Adrenal gland (tissue), 5 donors: Measurements from ENCODE around the gene MVB12A.

ENCODE experiments used
- CTCF ChIP-seq, 6 experiments: fragments of 450-650 bp in 4 of 6; fragments of 200-600 bp in 2 of 6; sonication (generic) in 1 of 6; IDR thresholded peaks; 1 replicate in 5 of 6; 2 replicates in 1 of 6; pipeline versions ENCODE4 v1.5.1 to v1.8.0; 2016 to 2021; ENCODE audit warnings: antibody characterized with exemption in 6 of 6, mild to moderate bottlenecking in 2 of 6, moderate library complexity in 1 of 6
- POLR2A ChIP-seq, 2 donors: fragments of 450-650 bp; IDR thresholded peaks; one replicate each; pipeline ENCODE4 v1.6.1; 2017; ENCODE audit warnings: antibody characterized with exemption in 2 of 2, mild to moderate bottlenecking in 2 of 2, moderate library complexity in 1 of 2
- donor health status: DM: no; HTN: no; CAD: no.

- TF ChIP-seq CTCF (IDR thresholded peaks at IDR 0.05) (no peak), POLR2A (IDR thresholded peaks at IDR 0.05) (no peak)
These were observed 26.8 kb upstream of the MVB12A start for GRCh38 chr19:17393002-17393401.
